ENCODE data around the gene ZFTA.

ZFTA gene

DNA sequence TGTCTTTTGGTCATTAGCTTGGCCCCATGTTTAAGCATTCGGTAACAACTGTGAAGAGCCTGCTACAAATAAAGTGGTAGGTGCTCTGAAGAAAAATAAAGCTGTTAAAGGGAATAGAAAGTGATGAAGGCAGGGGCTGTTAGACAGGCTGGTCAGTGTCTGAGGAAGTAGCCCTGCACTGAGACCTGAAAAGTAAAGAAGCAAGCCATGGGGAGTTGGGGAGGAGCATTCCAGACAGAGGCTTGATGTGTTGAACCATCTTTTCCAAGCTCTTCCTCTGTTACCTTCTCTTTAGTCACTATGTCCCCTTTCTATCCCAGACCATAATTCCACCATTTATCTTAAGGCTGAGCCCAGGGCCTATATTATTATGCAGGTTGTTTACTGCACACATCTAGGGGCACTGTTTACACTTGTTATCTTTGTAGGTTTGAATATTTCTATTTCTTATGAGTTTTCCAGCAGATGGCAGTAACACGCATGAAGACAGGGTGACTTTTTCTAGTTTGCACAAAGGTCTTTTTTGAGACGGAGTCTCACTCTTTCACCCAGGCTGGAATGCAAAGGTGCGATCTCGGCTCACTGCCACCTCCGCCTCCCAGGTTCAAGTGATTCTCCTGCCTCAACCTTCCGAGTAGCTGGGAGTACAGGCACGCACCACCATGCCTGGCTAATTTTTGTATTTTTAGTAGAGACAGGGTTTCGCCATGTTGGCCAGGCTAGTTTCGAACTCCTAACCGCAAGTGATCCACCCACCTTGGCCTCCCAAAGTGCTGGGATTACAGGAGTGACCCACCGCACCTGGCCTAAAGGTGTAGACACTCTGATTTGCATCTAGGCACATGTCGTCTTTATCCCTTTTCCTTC is 23.0 kb downstream of the ZFTA start:
- DNase-seq, result no peak

DNA sequence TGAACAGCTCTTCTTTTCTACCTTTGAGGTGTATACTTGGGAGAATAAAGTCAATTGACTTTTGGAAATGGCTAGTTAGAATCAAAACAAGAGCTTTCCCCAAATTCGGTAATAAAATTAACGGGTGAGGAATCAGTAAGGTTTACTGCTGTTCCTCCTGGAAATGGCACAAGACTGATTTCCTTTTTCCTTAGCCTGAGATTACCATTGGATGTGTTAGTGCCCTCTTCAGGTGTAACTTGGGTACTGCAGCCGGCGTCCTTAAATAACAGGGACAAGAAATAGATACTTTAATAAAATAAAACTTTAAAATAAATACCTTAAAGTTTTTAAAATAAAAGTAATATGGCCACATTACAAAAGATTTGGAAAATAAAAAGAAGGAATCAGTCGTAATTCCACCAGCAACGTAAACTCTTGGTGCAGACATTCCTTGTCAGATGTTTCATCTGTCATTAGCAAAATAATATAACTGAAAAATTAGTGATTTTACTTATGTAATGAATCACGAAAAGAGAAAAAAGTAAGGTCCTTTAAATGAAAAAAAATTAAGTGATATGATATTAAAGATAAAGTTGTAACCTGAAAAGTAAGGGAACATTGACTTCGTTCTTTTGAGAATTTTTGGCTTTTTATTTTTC is 29.7 kb downstream of the ZFTA start:
- DNase-seq, result peak; percentile 85 to 92 (median 85)

DNA sequence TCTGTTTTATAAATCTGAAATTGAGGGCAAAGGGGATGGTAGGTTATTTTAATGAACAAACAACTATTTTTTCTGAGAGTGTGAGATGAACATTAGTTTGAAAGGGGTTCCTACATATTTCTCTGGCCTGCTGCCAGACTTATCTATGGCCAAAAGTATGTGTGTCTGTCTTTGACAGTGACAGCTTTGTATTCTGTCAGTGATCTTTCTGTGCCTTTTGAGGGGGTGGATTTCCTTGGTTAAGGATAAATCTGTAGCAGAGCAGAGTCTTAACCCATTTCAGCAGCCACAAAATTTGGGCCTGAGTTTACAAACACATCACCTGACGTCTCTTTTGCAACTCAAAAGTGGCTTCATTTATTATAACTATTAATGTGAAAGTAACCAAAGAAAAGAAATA is 30.9 kb downstream of the ZFTA start:
- DNase-seq, result no peak

DNA sequence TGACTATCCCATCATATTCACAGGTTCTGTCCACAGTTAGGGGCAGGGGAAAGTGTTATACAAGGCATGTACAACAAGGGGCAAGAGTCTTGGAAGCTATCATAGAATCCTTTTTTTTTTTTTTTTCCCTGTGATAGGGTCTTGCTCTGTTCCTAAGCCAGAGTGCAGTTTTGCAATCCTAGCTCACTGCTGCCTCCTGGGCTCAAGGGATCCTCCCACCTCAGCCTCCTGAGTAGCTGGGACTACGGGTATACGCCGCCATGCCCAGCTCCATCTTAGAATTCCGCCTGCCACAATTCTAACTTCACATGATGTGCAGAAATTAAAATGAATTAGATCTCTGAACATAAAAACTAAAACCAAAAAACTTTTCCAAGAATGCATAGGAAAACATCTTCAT is 31.7 kb downstream of the ZFTA start:
- no peak for DNase-seq

DNA sequence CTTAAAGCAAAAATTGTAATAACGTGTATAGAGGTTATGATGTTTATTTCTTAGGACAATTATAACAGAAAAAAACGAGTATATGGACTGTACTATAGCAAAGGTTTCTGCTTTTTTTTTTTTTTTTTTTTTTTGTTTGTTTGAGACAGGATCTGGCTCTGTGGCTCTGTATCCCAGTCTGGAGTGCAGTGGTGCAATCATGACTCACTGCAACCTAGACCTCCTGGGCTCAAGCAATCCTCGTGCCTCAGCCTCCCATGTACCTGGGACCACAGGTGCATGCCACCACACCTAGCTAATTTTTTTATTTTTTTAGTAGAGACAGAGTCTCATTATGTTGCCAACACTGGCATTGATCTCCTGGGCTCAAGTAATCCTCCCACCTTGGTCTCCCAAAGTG is 39.2 kb downstream of the ZFTA start:
- DNase-seq, result no peak

DNA sequence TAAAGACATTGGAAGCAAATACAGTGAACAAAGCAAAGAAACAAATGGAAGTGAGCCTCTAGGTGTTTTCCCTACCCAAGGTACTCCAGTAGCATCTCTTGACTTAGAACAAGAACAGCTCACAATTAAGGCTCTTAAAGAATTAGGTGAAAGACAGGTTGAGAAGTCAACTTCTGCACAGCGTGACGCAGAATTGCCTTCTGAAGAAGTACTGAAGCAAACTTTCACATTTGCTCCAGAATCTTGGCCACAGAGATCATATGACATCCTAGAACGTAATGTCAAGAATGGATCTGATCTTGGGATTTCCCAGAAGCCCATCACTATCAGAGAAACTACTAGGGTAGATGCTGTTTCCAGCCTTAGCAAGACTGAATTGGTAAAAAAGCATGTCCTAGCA is 48.0 kb downstream of the ZFTA start:
- DNase-seq, result no peak

DNA sequence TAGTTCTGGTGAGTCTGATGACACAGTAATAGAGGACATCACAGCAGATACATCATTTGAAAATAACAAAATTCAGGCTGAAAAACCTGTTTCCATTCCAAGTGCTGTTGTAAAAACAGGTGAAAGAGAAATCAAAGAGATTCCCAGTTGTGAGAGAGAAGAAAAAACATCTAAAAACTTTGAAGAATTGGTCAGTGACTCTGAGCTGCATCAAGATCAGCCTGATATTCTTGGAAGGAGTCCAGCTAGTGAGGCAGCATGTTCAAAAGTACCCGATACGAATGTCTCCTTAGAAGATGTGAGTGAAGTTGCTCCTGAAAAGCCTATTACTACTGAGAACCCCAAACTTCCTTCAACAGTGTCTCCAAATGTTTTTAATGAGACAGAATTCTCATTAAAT is 48.6 kb downstream of the ZFTA start:
- DNase-seq, result no peak

DNA sequence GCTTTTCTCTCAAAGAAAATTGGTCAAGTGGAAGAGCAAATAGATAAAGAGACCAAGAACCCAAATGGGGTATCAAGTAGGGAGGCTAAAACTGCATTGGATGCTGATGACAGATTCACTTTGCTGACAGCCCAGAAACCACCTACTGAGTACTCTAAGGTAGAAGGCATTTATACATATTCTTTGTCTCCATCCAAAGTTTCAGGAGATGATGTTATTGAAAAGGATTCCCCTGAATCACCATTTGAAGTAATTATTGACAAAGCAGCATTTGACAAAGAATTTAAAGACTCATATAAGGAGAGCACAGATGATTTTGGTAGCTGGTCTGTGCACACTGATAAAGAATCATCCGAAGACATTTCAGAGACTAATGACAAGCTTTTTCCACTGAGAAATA is 49.6 kb downstream of the ZFTA start:
- no peak for DNase-seq

All from suppressor macrophage treated with lipopolysaccharide for 1 hour (primary cell).